Fibroblast of lung (primary cell): ENCODE measurements around the gene CNTNAP1. TPM values are rescaled to one million over a fixed set of nuclear protein-coding genes. Genes with fewer than 3 reads are reported as not detected.

Source experiments
- DNase-seq, 2 donors: peaks; one replicate each; pipeline versions ENCODE4 v3.0.0 to v3.0.0-alpha.2; 2010; ENCODE audit warnings: low read depth in 2 of 2
- H2AFZ ChIP-seq: 2 replicates; pipeline ENCODE4 v1.5.1; 2012; ENCODE audit warnings: low read length, control low read depth, inconsistent platforms
- H3K27ac ChIP-seq: 2 replicates; pipeline ENCODE4 v1.5.1; 2011; ENCODE audit warnings: low read length, control low read depth; ENCODE audit not compliant: insufficient read depth
- H3K27me3 ChIP-seq: 2 replicates; pipeline ENCODE4 v1.5.1; 2011; ENCODE audit warnings: mild to moderate bottlenecking, low read length; ENCODE audit not compliant: control insufficient read depth, insufficient read depth
- H3K36me3 ChIP-seq: 2 replicates; pipeline ENCODE4 v1.5.1; 2011; ENCODE audit warnings: low read length; ENCODE audit not compliant: control insufficient read depth, insufficient read depth
- H3K4me1 ChIP-seq: 2 replicates; pipeline ENCODE4 v1.5.1; 2011; ENCODE audit warnings: low read length; ENCODE audit not compliant: control insufficient read depth, insufficient read depth; ENCODE audit errors: extremely low read depth
- H3K4me2 ChIP-seq: 2 replicates; pipeline ENCODE4 v1.5.1; 2011; ENCODE audit warnings: low read length, control low read depth; ENCODE audit not compliant: insufficient read depth; ENCODE audit errors: extremely low read depth
- H3K4me3 ChIP-seq, 4 experiments: fragments of 200-600 bp in 1 of 4; sonication (generic) in 1 of 4; replicated peaks in 1 of 4; 2 replicates each; pipeline ENCODE4 v1.5.1; 2011 to 2016; ENCODE audit warnings: low read length in 4 of 4, low read depth in 3 of 4, mild to moderate bottlenecking in 3 of 4, control low read depth in 2 of 4, inconsistent platforms in 1 of 4, mixed read lengths in 1 of 4; ENCODE audit not compliant: insufficient read depth in 1 of 4; ENCODE audit errors: control extremely low read depth in 1 of 4
- H3K79me2 ChIP-seq: 2 replicates; pipeline ENCODE4 v1.5.1; 2012; ENCODE audit warnings: mild to moderate bottlenecking, low read length, inconsistent platforms; ENCODE audit not compliant: control insufficient read depth, insufficient read depth
- H3K9ac ChIP-seq: 2 replicates; pipeline ENCODE4 v1.5.1; 2011; ENCODE audit warnings: mild to moderate bottlenecking, low read length, control low read depth; ENCODE audit not compliant: insufficient read depth
- H3K9me3 ChIP-seq: 2 replicates; pipeline ENCODE4 v1.5.1; 2012; ENCODE audit warnings: low read depth, low read length; ENCODE audit not compliant: control insufficient read depth, insufficient read depth
- H4K20me1 ChIP-seq: 2 replicates; pipeline ENCODE4 v1.5.1; 2011; ENCODE audit warnings: low read length; ENCODE audit not compliant: control insufficient read depth, insufficient read depth; ENCODE audit errors: extremely low read depth
- CTCF ChIP-seq, 2 donors: IDR thresholded peaks in 1 of 2; conservative IDR thresholded peaks in 1 of 2; 1 replicate in 1 of 2; 2 replicates in 1 of 2; pipeline ENCODE4 v1.5.1; 2011 to 2012; ENCODE audit warnings: low read length in 2 of 2, control low read depth in 1 of 2, inconsistent platforms in 1 of 2, low read depth in 1 of 2, mild to moderate bottlenecking in 1 of 2
- EZH2 ChIP-seq: IDR thresholded peaks from 2 replicates; pipeline ENCODE4 v1.5.1; 2012; ENCODE audit warnings: low read length, control low read depth, mild to moderate bottlenecking; ENCODE audit errors: missing control alignments
- polyA plus RNA-seq, 2 donors: library from polyadenylated mRNA; depleted of rRNA in 1 of 2; stranded (reverse) in 1 of 2; unstranded in 1 of 2; fragments of >200 nt; gene quantifications; 2 replicates each; pipeline ENCODE4 v1.2.1, GENCODE V29; 2011 to 2012; ENCODE audit warnings: missing spikeins in 1 of 2
- total RNA-seq: library from RNA; depleted of rRNA; stranded (reverse); fragments of >200 nt; gene quantifications from 2 replicates; pipeline ENCODE4 v1.2.1, GENCODE V29; 2014

Gene CNTNAP1
- total and polyA plus RNA-seq, 2 donors (not counting 1 experiment from before 2014, with no cell fraction given): 39.4 to 40.1 TPM

DNA sequence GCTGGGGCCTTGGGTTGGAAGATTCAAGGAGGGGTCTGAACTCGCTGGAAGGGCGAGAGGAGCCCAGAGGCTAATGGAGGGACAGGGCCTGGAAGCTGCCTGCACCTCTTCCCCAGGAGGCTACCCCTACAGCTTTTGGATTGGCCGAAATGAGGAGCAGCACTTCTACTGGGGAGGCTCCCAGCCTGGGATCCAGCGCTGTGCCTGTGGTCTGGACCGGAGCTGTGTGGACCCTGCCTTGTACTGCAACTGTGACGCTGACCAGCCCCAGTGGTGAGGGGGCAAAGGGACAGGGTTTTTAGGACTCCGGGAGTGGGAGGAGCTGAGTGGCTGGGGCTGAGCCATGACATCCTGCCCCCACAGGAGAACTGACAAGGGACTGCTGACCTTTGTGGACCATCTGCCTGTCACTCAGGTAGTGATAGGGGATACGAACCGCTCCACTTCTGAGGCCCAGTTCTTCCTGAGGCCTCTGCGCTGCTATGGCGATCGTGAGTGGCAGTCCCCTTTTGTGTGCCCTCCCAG is 8.8 kb downstream of the CNTNAP1 start:
- Histone ChIP-seq H4K20me1 (no peaks in the 10 kb centered on the region), H3K9ac (no peak overlapping the region), H3K4me2 (no peak overlapping the region), H3K27ac (no peak overlapping the region), H3K27me3 (no peaks in the 10 kb centered on the region), H3K4me3 (no peak overlapping the region), H3K4me1 (no peaks in the 10 kb centered on the region), H3K9me3 (no peaks in the 10 kb centered on the region), H3K79me2 (no peaks in the 10 kb centered on the region), H3K36me3 (peaks cover 23% of the 10 kb centered on the region), H2AFZ (no peak overlapping the region)
- no peak for DNase-seq
- TF ChIP-seq CTCF (conservative IDR thresholded peaks at IDR 0.05 in 1 of 2, IDR thresholded peaks at IDR 0.05 in 1 of 2; ENCODE audit: low read depth in 1 of 2, low read length in 2 of 2): no peak

- DNase-seq: no peak
- Histone ChIP-seq H3K27ac (no peak overlapping the region), H3K36me3 (peaks cover 22% of the 10 kb centered on the region), H3K79me2 (no peaks in the 10 kb centered on the region), H3K4me3 (no peak overlapping the region), H2AFZ (no peak overlapping the region), H3K4me1 (no peaks in the 10 kb centered on the region), H3K9ac (no peak overlapping the region), H3K4me2 (no peak overlapping the region), H3K9me3 (no peaks in the 10 kb centered on the region), H4K20me1 (no peaks in the 10 kb centered on the region), H3K27me3 (no peaks in the 10 kb centered on the region)
- TF ChIP-seq CTCF (conservative IDR thresholded peaks at IDR 0.05 in 1 of 2, IDR thresholded peaks at IDR 0.05 in 1 of 2; ENCODE audit: low read depth in 1 of 2, low read length in 2 of 2) (no peak), EZH2 (no peak)
Observed at GRCh38 chr17:42692489-42692888, 10.2 kb downstream of the CNTNAP1 start.

GRCh38 chr17:42694524-42694923 is 12.2 kb downstream of the CNTNAP1 start:
- H3K27ac ChIP-seq: no peak overlapping the region
- no peak overlapping the region for H2AFZ ChIP-seq
- no peaks in the 10 kb centered on the region for H4K20me1 ChIP-seq
- H3K9me3 ChIP-seq: no peaks in the 10 kb centered on the region
- H3K4me1 ChIP-seq: peaks cover 5% of the 10 kb centered on the region
- no peak overlapping the region for H3K4me2 ChIP-seq
- TF ChIP-seq CTCF (conservative IDR thresholded peaks at IDR 0.05 in 1 of 2, IDR thresholded peaks at IDR 0.05 in 1 of 2; ENCODE audit: low read depth in 1 of 2, low read length in 2 of 2) (no peak), EZH2 (no peak)
- peaks cover 18% of the 10 kb centered on the region for H3K36me3 ChIP-seq
- no peaks in the 10 kb centered on the region for H3K27me3 ChIP-seq
- H3K9ac ChIP-seq: no peak overlapping the region
- H3K79me2 ChIP-seq: no peaks in the 10 kb centered on the region
- H3K4me3 ChIP-seq: no peak overlapping the region
- DNase-seq: no peak
